Left renal pelvis (tissue), 4 donors: ENCODE results near the gene TCEAL7. TPM values are rescaled to one million over a fixed set of nuclear protein-coding genes. Genes with fewer than 3 reads are reported as not detected.
"Not testable (repeated sequence)": the region's sequence is repeated elsewhere in the genome, so short reads cannot be mapped to it uniquely, and the experiment has no call there.

Experiments
- DNase-seq, 4 donors: peaks; one replicate each; pipeline ENCODE4 v3.0.0-alpha.2; 2013; ENCODE audit warnings: low read depth in 4 of 4, low spot score in 3 of 4
- polyA plus RNA-seq, 4 donors: library from polyadenylated mRNA; unstranded; fragments of 120-200 nt; gene quantifications; one replicate each; pipeline ENCODE4 v1.2.1, GENCODE V29; 2013; ENCODE audit not compliant: insufficient read length in 4 of 4

The TCEAL7 gene
- 10 to 100 TPM; 32.7 to 94.9 (median 48.4) TPM for polyA plus RNA-seq

GRCh38 chrX:103329991-103330390, at the start of gene TCEAL7:
TSS of gene TCEAL7 (plus strand) at chrX:103330239. CDS start at chrX:103331404, 1,165 bp downstream.
- peak in 1 of 4 donors; percentile 58 for DNase-seq

- no peak for DNase-seq
These were observed 36.9 kb upstream of the TCEAL7 start for GRCh38 chrX:103293118-103293517.

- DNase-seq: no peak
These were observed 25.3 kb upstream of the TCEAL7 start for GRCh38 chrX:103304705-103305104.

- not testable (repeated sequence) for DNase-seq
These were observed 24.4 kb upstream of the TCEAL7 start for GRCh38 chrX:103305666-103306065.

GRCh38 chrX:103309860-103310554, 20.0 kb upstream of the TCEAL7 start:
- DNase-seq: no peak

GRCh38 chrX:103310555-103311398, 19.3 kb upstream of the TCEAL7 start, which contains the start of gene BEX2:
TSS of gene BEX2 (minus strand) at chrX:103310990. CDS start at chrX:103309976, 1,014 bp downstream.
- no peak for DNase-seq

GRCh38 chrX:103311399-103311780, 18.6 kb upstream of the TCEAL7 start:
- DNase-seq: no peak

- no peak for DNase-seq
These were observed 746 bp downstream of the TCEAL7 start for GRCh38 chrX:103330681-103331288.

GRCh38 chrX:103338663-103339062, 8.6 kb downstream of the TCEAL7 start:
- DNase-seq: no peak

GRCh38 chrX:103343105-103343504, 13.1 kb downstream of the TCEAL7 start:
- no peak for DNase-seq

GRCh38 chrX:103344606-103345005, 14.6 kb downstream of the TCEAL7 start:
- no peak for DNase-seq

- DNase-seq: no peak
These were observed 17.8 kb downstream of the TCEAL7 start for GRCh38 chrX:103347682-103348397.

- DNase-seq: peak in 3 of 4 donors; percentile 64 to 80 (median 69)
These were observed 26.2 kb downstream of the TCEAL7 start, which contains the start of gene TCEAL9 for GRCh38 chrX:103356130-103356798. TSS of gene TCEAL9 (plus strand) at chrX:103356506. CDS start at chrX:103357685, 1,179 bp downstream.

- peak in 1 of 4 donors; percentile 14 for DNase-seq
These were observed 26.8 kb downstream of the TCEAL7 start for GRCh38 chrX:103356858-103357257.

- DNase-seq: no peak
These were observed 27.8 kb downstream of the TCEAL7 start for GRCh38 chrX:103357871-103358270.

- DNase-seq: not testable (repeated sequence)
These were observed 29.6 kb downstream of the TCEAL7 start for GRCh38 chrX:103359605-103360004.

- DNase-seq: no peak
These were observed 30.1 kb downstream of the TCEAL7 start for GRCh38 chrX:103360092-103360491.

- DNase-seq: no peak
These were observed 30.9 kb downstream of the TCEAL7 start for GRCh38 chrX:103360916-103361315.

GRCh38 chrX:103361798-103362197, 31.8 kb downstream of the TCEAL7 start:
- DNase-seq: no peak

- DNase-seq: no peak
These were observed 32.4 kb downstream of the TCEAL7 start for GRCh38 chrX:103362474-103362873.
